Progenitor cell of endocrine pancreas (in vitro differentiated cells): ENCODE data around the gene DENND1A. TPM values are rescaled to one million over a fixed set of nuclear protein-coding genes. Genes with fewer than 3 reads are reported as not detected.

ENCODE experiments used
- DNase-seq: peaks from one replicate; pipeline ENCODE4 v3.0.0; 2021; ENCODE audit warnings: low spot score; ENCODE audit not compliant: unreplicated experiment
- H3K27ac Mint-ChIP-seq: 2 replicates; pipeline ENCODE4 v1.8.0; 2021; ENCODE audit warnings: mild to moderate bottlenecking, moderate library complexity, mixed read lengths
- H3K27me3 Mint-ChIP-seq: 2 replicates; pipeline ENCODE4 v1.8.0; 2021; ENCODE audit warnings: mixed read lengths
- H3K36me3 Mint-ChIP-seq: 2 replicates; pipeline ENCODE4 v1.8.0; 2022; ENCODE audit warnings: mixed read lengths; ENCODE audit not compliant: insufficient read depth
- H3K4me1 Mint-ChIP-seq: 2 replicates; pipeline ENCODE4 v1.8.0; 2021; ENCODE audit warnings: low read depth, mixed read lengths
- H3K4me3 Mint-ChIP-seq: 2 replicates; pipeline ENCODE4 v1.8.0; 2021; ENCODE audit warnings: low read depth, mild to moderate bottlenecking, moderate library complexity, mixed read lengths
- H3K9me3 Mint-ChIP-seq: 2 replicates; pipeline ENCODE4 v1.8.0; 2021; ENCODE audit warnings: low read depth, mixed read lengths
- CTCF ChIP-seq: fragments of 200-600 bp; sonication (generic); IDR thresholded peaks from one replicate; pipeline ENCODE4 v1.5.0; 2021; ENCODE audit warnings: antibody characterized with exemption, mild to moderate bottlenecking; ENCODE audit not compliant: unreplicated experiment
- total RNA-seq: library from RNA; stranded (reverse); gene quantifications from 2 replicates; pipeline ENCODE4 v1.2.1, GENCODE V29; 2021

The DENND1A gene
- total RNA-seq, 1 donor from 2014 or later, result 20.1 TPM

- no peak for TF ChIP-seq CTCF
Observed at GRCh38 chr9:123682746-123683145, 247.2 kb downstream of the DENND1A start.

GRCh38 chr9:123680352-123680751 is 249.6 kb downstream of the DENND1A start:
- peaks cover 3% of the 10 kb centered on the region for H3K9me3 Mint-ChIP-seq
- no peak overlapping the region for H3K4me3 Mint-ChIP-seq
- DNase-seq, result no peak
- peaks cover 5% of the 10 kb centered on the region for H3K36me3 Mint-ChIP-seq
- no peak for TF ChIP-seq CTCF
- H3K27me3 Mint-ChIP-seq, result peaks cover 86% of the 10 kb centered on the region
- peaks cover 18% of the 10 kb centered on the region for H3K4me1 Mint-ChIP-seq
- H3K27ac Mint-ChIP-seq, result peak overlapping the region; percentile 6

More at GRCh38 chr9:123682746-123683145, 247.2 kb downstream of the DENND1A start:
- no peak for DNase-seq
- Mint-ChIP-seq H3K27ac (no peak overlapping the region), H3K9me3 (peaks cover 3% of the 10 kb centered on the region), H3K4me3 (no peak overlapping the region), H3K27me3 (peaks cover 88% of the 10 kb centered on the region), H3K36me3 (peaks cover 5% of the 10 kb centered on the region), H3K4me1 (peaks cover 24% of the 10 kb centered on the region)

GRCh38 chr9:123679330-123679987 is 250.5 kb downstream of the DENND1A start:
- H3K27me3 Mint-ChIP-seq, result peaks cover 86% of the 10 kb centered on the region
- H3K27ac Mint-ChIP-seq, result peak overlapping the region; percentile 43
- H3K9me3 Mint-ChIP-seq, result peaks cover 3% of the 10 kb centered on the region
- DNase-seq, result no peak
- no peak for TF ChIP-seq CTCF
- H3K4me3 Mint-ChIP-seq, result no peak overlapping the region
- H3K4me1 Mint-ChIP-seq, result peaks cover 18% of the 10 kb centered on the region
- peaks cover 10% of the 10 kb centered on the region for H3K36me3 Mint-ChIP-seq

- peaks cover 18% of the 10 kb centered on the region for H3K4me1 Mint-ChIP-seq
- no peak for TF ChIP-seq CTCF
- peaks cover 86% of the 10 kb centered on the region for H3K27me3 Mint-ChIP-seq
- peak overlapping the region; percentile 80 for H3K27ac Mint-ChIP-seq
- no peak overlapping the region for H3K4me3 Mint-ChIP-seq
- peaks cover 14% of the 10 kb centered on the region for H3K36me3 Mint-ChIP-seq
- no peak for DNase-seq
- H3K9me3 Mint-ChIP-seq, result peaks cover 6% of the 10 kb centered on the region
Observed at GRCh38 chr9:123678878-123679329, 251.0 kb downstream of the DENND1A start.

GRCh38 chr9:123678038-123678877 is 251.7 kb downstream of the DENND1A start:
- H3K9me3 Mint-ChIP-seq, result peaks cover 12% of the 10 kb centered on the region
- peaks cover 86% of the 10 kb centered on the region for H3K27me3 Mint-ChIP-seq
- H3K4me1 Mint-ChIP-seq, result peaks cover 18% of the 10 kb centered on the region
- no peak for TF ChIP-seq CTCF
- H3K27ac Mint-ChIP-seq, result peak overlapping the region; percentile 80
- DNase-seq, result no peak
- H3K4me3 Mint-ChIP-seq, result no peak overlapping the region
- peaks cover 21% of the 10 kb centered on the region for H3K36me3 Mint-ChIP-seq
